Tibial nerve (tissue), 3 donors: Measurements from ENCODE around the gene INPP5A.
"Not testable (repeated sequence)": the region's sequence is repeated elsewhere in the genome, so short reads cannot be mapped to it uniquely, and the experiment has no call there.

Experiments
- POLR2A ChIP-seq, 2 donors: fragments of 450-650 bp; IDR thresholded peaks; one replicate each; pipeline ENCODE4 v1.6.1; 2017; ENCODE audit warnings: antibody characterized with exemption in 2 of 2, mild to moderate bottlenecking in 2 of 2, moderate library complexity in 2 of 2
- TF ChIP-seq, protein P1 (sequence below), 5 experiments: fragments of 200-600 bp in 3 of 5; fragments of 450-650 bp in 2 of 5; sonication (generic) in 3 of 5; IDR thresholded peaks; one replicate each; pipeline ENCODE4 v1.5.1; 2016 to 2019; ENCODE audit warnings: antibody characterized with exemption in 5 of 5, mild to moderate bottlenecking in 3 of 5, moderate library complexity in 2 of 5

DNA sequence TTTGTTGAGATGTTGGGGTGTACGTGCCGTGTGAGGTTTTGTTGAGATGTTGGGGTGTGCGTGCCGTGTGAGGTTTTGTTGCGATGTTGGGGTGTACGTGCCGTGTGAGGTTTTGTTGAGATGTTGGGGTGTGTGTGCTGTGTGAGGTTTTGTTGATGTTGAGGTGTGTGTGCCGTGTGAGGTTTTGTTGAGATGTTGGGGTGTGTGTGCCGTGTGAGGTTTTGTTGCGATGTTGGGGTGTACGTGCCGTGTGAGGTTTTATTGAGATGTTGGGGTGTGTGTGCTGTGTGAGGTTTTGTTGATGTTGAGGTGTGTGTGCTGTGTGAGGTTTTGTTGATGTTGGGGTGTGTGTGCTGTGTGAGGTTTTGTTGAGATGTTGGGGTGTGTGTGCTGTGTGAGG lies 35.4 kb downstream of the INPP5A start:
- TF ChIP-seq, protein P1, sequence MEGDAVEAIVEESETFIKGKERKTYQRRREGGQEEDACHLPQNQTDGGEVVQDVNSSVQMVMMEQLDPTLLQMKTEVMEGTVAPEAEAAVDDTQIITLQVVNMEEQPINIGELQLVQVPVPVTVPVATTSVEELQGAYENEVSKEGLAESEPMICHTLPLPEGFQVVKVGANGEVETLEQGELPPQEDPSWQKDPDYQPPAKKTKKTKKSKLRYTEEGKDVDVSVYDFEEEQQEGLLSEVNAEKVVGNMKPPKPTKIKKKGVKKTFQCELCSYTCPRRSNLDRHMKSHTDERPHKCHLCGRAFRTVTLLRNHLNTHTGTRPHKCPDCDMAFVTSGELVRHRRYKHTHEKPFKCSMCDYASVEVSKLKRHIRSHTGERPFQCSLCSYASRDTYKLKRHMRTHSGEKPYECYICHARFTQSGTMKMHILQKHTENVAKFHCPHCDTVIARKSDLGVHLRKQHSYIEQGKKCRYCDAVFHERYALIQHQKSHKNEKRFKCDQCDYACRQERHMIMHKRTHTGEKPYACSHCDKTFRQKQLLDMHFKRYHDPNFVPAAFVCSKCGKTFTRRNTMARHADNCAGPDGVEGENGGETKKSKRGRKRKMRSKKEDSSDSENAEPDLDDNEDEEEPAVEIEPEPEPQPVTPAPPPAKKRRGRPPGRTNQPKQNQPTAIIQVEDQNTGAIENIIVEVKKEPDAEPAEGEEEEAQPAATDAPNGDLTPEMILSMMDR (IDR thresholded peaks at IDR 0.05): not testable (repeated sequence)
- not testable (repeated sequence) for TF ChIP-seq POLR2A (IDR thresholded peaks at IDR 0.05)
